Stimulated activated CD8-positive, alpha-beta memory T cell treated with anti-CD3 and anti-CD28 coated beads, Interleukin-12 subunit alpha, Interleukin-12 subunit beta, amount 100 ng/mL, for 1 hour (primary cell): ENCODE results near the gene IGLON5.

Source experiments
- DNase-seq: peaks from one replicate; pipeline ENCODE4 v3.0.0-alpha.2; 2020; ENCODE audit warnings: low read depth

The IGLON5 gene

GRCh38 chr19:51317968-51318367 lies 6.5 kb downstream of the IGLON5 start:
- no peak for DNase-seq

- DNase-seq, result no peak
These were observed 7.5 kb downstream of the IGLON5 start for GRCh38 chr19:51318687-51319648.

- DNase-seq, result no peak
These were observed 8.3 kb downstream of the IGLON5 start for GRCh38 chr19:51319649-51320279.

- DNase-seq, result no peak
These were observed 8.8 kb downstream of the IGLON5 start for GRCh38 chr19:51320280-51320657.

- no peak for DNase-seq
These were observed 10.4 kb downstream of the IGLON5 start for GRCh38 chr19:51321799-51322198.

GRCh38 chr19:51323481-51324166 lies 12.2 kb downstream of the IGLON5 start:
- DNase-seq, result no peak

GRCh38 chr19:51324167-51324481 lies 12.7 kb downstream of the IGLON5 start:
- no peak for DNase-seq

- no peak for DNase-seq
These were observed 13.9 kb downstream of the IGLON5 start for GRCh38 chr19:51325161-51325976.

- no peak for DNase-seq
These were observed 15.0 kb downstream of the IGLON5 start for GRCh38 chr19:51326216-51327065.

- no peak for DNase-seq
These were observed 15.9 kb downstream of the IGLON5 start for GRCh38 chr19:51327066-51328001.

GRCh38 chr19:51329411-51329810 lies 18.0 kb downstream of the IGLON5 start:
- DNase-seq, result no peak

GRCh38 chr19:51330366-51330765 lies 18.9 kb downstream of the IGLON5 start:
- DNase-seq, result no peak

GRCh38 chr19:51331193-51331592 lies 19.7 kb downstream of the IGLON5 start:
- DNase-seq, result no peak

- no peak for DNase-seq
These were observed 20.3 kb downstream of the IGLON5 start for GRCh38 chr19:51331716-51332115.

- no peak for DNase-seq
These were observed 22.5 kb downstream of the IGLON5 start for GRCh38 chr19:51333836-51334460.

- no peak for DNase-seq
These were observed 25.9 kb downstream of the IGLON5 start for GRCh38 chr19:51337141-51337860.

GRCh38 chr19:51337861-51338562 lies 26.6 kb downstream of the IGLON5 start:
- no peak for DNase-seq
